ACC112 (cell line): ENCODE data around the gene YWHAG.

Experiments
- H2AFZ ChIP-seq: fragments of 200-600 bp; sonication (generic); one replicate; pipeline ENCODE4 v1.6.0; 2017; ENCODE audit warnings: antibody characterized with exemption, low read length; ENCODE audit not compliant: unreplicated experiment
- H3K27ac ChIP-seq: fragments of 200-600 bp; sonication (generic); 2 replicates; pipeline ENCODE4 v1.5.1; 2014; ENCODE audit warnings: low read depth, mild to moderate bottlenecking, antibody characterized with exemption, low read length, moderate library complexity
- H3K27me3 ChIP-seq: fragments of 200-600 bp; sonication (generic); 2 replicates; pipeline ENCODE4 v1.6.1; 2014; ENCODE audit warnings: mild to moderate bottlenecking, antibody characterized with exemption, low read length, moderate library complexity, mixed read lengths; ENCODE audit not compliant: insufficient read depth
- H3K36me3 ChIP-seq: fragments of 200-600 bp; sonication (generic); 2 replicates; pipeline ENCODE4 v1.6.1; 2016; ENCODE audit warnings: mild to moderate bottlenecking, antibody characterized with exemption, low read length, moderate library complexity, mixed read lengths; ENCODE audit not compliant: insufficient read depth
- H3K4me1 ChIP-seq: fragments of 200-600 bp; sonication (generic); one replicate; pipeline ENCODE4 v1.6.1; 2016; ENCODE audit warnings: low read length, mixed read lengths; ENCODE audit not compliant: insufficient read depth, unreplicated experiment, control insufficient read depth
- H3K4me3 ChIP-seq: fragments of 200-600 bp; sonication (generic); 2 replicates; pipeline ENCODE4 v1.5.1; 2014; ENCODE audit warnings: mild to moderate bottlenecking, low read depth, low read length
- H3K79me2 ChIP-seq: fragments of 200-600 bp; sonication (generic); one replicate; pipeline ENCODE4 v1.6.0; 2016; ENCODE audit warnings: low read length; ENCODE audit not compliant: control insufficient read depth, unreplicated experiment, insufficient read depth

The YWHAG gene

GRCh38 chr7:76347710-76348109 lies 11.1 kb downstream of the YWHAG start:
- H2AFZ ChIP-seq, result no peak overlapping the region
- H3K4me3 ChIP-seq, result no peak overlapping the region
- no peaks in the 10 kb centered on the region for H3K27me3 ChIP-seq
- H3K4me1 ChIP-seq, result peaks cover 58% of the 10 kb centered on the region
- H3K36me3 ChIP-seq, result peaks cover 53% of the 10 kb centered on the region
- peak overlapping the region; percentile 38; the same call in 1 of the 2 replicates for H3K27ac ChIP-seq
- H3K79me2 ChIP-seq, result peaks cover 97% of the 10 kb centered on the region

- H3K79me2 ChIP-seq, result peaks cover 97% of the 10 kb centered on the region
- H3K27ac ChIP-seq, result peak overlapping the region; percentile 26; the same call in 1 of the 2 replicates
- H3K4me3 ChIP-seq, result no peak overlapping the region
- H2AFZ ChIP-seq, result no peak overlapping the region
- H3K27me3 ChIP-seq, result no peaks in the 10 kb centered on the region
- peaks cover 59% of the 10 kb centered on the region for H3K4me1 ChIP-seq
- peaks cover 53% of the 10 kb centered on the region for H3K36me3 ChIP-seq
Observed at GRCh38 chr7:76346778-76347177, 12.0 kb downstream of the YWHAG start.

- peaks cover 65% of the 10 kb centered on the region for H3K4me1 ChIP-seq
- H3K4me3 ChIP-seq, result no peak overlapping the region
- peaks cover 97% of the 10 kb centered on the region for H3K79me2 ChIP-seq
- H2AFZ ChIP-seq, result no peak overlapping the region
- H3K27me3 ChIP-seq, result no peaks in the 10 kb centered on the region
- H3K36me3 ChIP-seq, result peaks cover 53% of the 10 kb centered on the region
- H3K27ac ChIP-seq, result no peak overlapping the region
Observed at GRCh38 chr7:76346097-76346496, 12.7 kb downstream of the YWHAG start.

- no peak overlapping the region for H3K4me3 ChIP-seq
- H2AFZ ChIP-seq, result no peak overlapping the region
- peak overlapping the region; percentile 43; the same call in 1 of the 2 replicates for H3K27ac ChIP-seq
- H3K36me3 ChIP-seq, result peaks cover 47% of the 10 kb centered on the region
- no peaks in the 10 kb centered on the region for H3K27me3 ChIP-seq
- peaks cover 97% of the 10 kb centered on the region for H3K79me2 ChIP-seq
- peaks cover 57% of the 10 kb centered on the region for H3K4me1 ChIP-seq
Observed at GRCh38 chr7:76343931-76344321, 14.9 kb downstream of the YWHAG start.

GRCh38 chr7:76343294-76343930 lies 15.4 kb downstream of the YWHAG start:
- Histone ChIP-seq H3K4me1 (peaks cover 59% of the 10 kb centered on the region), H3K36me3 (peaks cover 52% of the 10 kb centered on the region), H3K27ac (peak overlapping the region; percentile 43; the same call in 1 of the 2 replicates)

GRCh38 chr7:76342222-76342621 lies 16.6 kb downstream of the YWHAG start:
- peaks cover 48% of the 10 kb centered on the region for H3K36me3 ChIP-seq
- H3K27ac ChIP-seq, result peak overlapping the region; percentile 84
- H3K4me1 ChIP-seq, result peaks cover 56% of the 10 kb centered on the region

More at GRCh38 chr7:76343294-76343930, 15.4 kb downstream of the YWHAG start:
- H3K4me3 ChIP-seq, result no peak overlapping the region
- H3K27me3 ChIP-seq, result no peaks in the 10 kb centered on the region
- H2AFZ ChIP-seq, result no peak overlapping the region
- H3K79me2 ChIP-seq, result peaks cover 97% of the 10 kb centered on the region

GRCh38 chr7:76340617-76341131 lies 18.1 kb downstream of the YWHAG start:
- no peaks in the 10 kb centered on the region for H3K27me3 ChIP-seq
- H3K36me3 ChIP-seq, result peaks cover 39% of the 10 kb centered on the region
- H3K79me2 ChIP-seq, result peaks cover 98% of the 10 kb centered on the region
- H2AFZ ChIP-seq, result no peak overlapping the region
- no peak overlapping the region for H3K4me3 ChIP-seq
- H3K27ac ChIP-seq, result peak overlapping the region; percentile 84
- H3K4me1 ChIP-seq, result peaks cover 56% of the 10 kb centered on the region

More at GRCh38 chr7:76342222-76342621, 16.6 kb downstream of the YWHAG start:
- H2AFZ ChIP-seq, result no peak overlapping the region
- no peak overlapping the region for H3K4me3 ChIP-seq
- H3K79me2 ChIP-seq, result peaks cover 97% of the 10 kb centered on the region
- H3K27me3 ChIP-seq, result no peaks in the 10 kb centered on the region

GRCh38 chr7:76338298-76339084 lies 20.3 kb downstream of the YWHAG start:
- peak overlapping the region; percentile 13; the same call in 1 of the 2 replicates for H3K27ac ChIP-seq
- peaks cover 49% of the 10 kb centered on the region for H3K4me1 ChIP-seq
- no peak overlapping the region for H3K4me3 ChIP-seq

GRCh38 chr7:76337147-76337546 lies 21.6 kb downstream of the YWHAG start:
- Histone ChIP-seq H2AFZ (no peak overlapping the region), H3K27ac (peak overlapping the region; percentile 24; the same call in 1 of the 2 replicates), H3K4me1 (peaks cover 40% of the 10 kb centered on the region), H3K79me2 (peaks cover 96% of the 10 kb centered on the region), H3K27me3 (no peaks in the 10 kb centered on the region), H3K36me3 (peaks cover 21% of the 10 kb centered on the region), H3K4me3 (no peak overlapping the region)

More at GRCh38 chr7:76338298-76339084, 20.3 kb downstream of the YWHAG start:
- Histone ChIP-seq H3K79me2 (peaks cover 96% of the 10 kb centered on the region), H2AFZ (no peak overlapping the region), H3K36me3 (peaks cover 22% of the 10 kb centered on the region), H3K27me3 (no peaks in the 10 kb centered on the region)

GRCh38 chr7:76336094-76336493 lies 22.7 kb downstream of the YWHAG start:
- peaks cover 29% of the 10 kb centered on the region for H3K4me1 ChIP-seq
- H3K4me3 ChIP-seq, result no peak overlapping the region
- H3K36me3 ChIP-seq, result peaks cover 21% of the 10 kb centered on the region
- H2AFZ ChIP-seq, result no peak overlapping the region
- no peak overlapping the region for H3K27ac ChIP-seq
- H3K27me3 ChIP-seq, result no peaks in the 10 kb centered on the region
- peaks cover 96% of the 10 kb centered on the region for H3K79me2 ChIP-seq
